Upper lobe of left lung (tissue), 6 donors: ENCODE results near the gene ASTN1. TPM values are rescaled to one million over a fixed set of nuclear protein-coding genes. Genes with fewer than 3 reads are reported as not detected.

Experiments
- ATAC-seq, 2 donors: fragments of 200-7000 bp; cut with Tn5 transposase; one replicate each; pipeline ENCODE4 v1.9.1; 2022; ENCODE audit warnings: mild to moderate bottlenecking in 2 of 2, moderate library complexity in 2 of 2; ENCODE audit not compliant: low FRiP score in 2 of 2
- DNase-seq, 2 donors: peaks; one replicate each; pipeline ENCODE4 v3.0.0-alpha.2; 2019 to 2020
- H3K27ac ChIP-seq, 4 donors: fragments of 200-600 bp; sonication (generic); one replicate each; pipeline ENCODE4 v1.5.1; 2016 to 2019
- H3K27me3 ChIP-seq, 4 donors: fragments of 200-600 bp; sonication (generic); one replicate each; pipeline ENCODE4 v1.5.1; 2017 to 2019
- H3K36me3 ChIP-seq, 4 donors: fragments of 200-600 bp; sonication (generic); one replicate each; pipeline ENCODE4 v1.5.1; 2016 to 2019
- H3K4me1 ChIP-seq, 4 donors: fragments of 200-600 bp; sonication (generic); one replicate each; pipeline ENCODE4 v1.5.1; 2018 to 2019
- H3K4me3 ChIP-seq, 4 donors: fragments of 200-600 bp; sonication (generic); one replicate each; pipeline ENCODE4 v1.5.1; 2017 to 2019; ENCODE audit warnings: mild to moderate bottlenecking in 2 of 4, moderate library complexity in 1 of 4
- H3K9me3 ChIP-seq, 4 donors: fragments of 200-600 bp; sonication (generic); one replicate each; pipeline ENCODE4 v1.5.1; 2018 to 2019
- EP300 ChIP-seq, 4 donors: sonication (generic); formaldehyde crosslinking; IDR thresholded peaks; one replicate each; pipeline ENCODE4 v1.5.1; 2017; ENCODE audit warnings: antibody characterized with exemption in 4 of 4, control low read depth in 2 of 4
- POLR2A ChIP-seq, 4 donors: fragments of 450-650 bp; IDR thresholded peaks; one replicate each; pipeline ENCODE4 v1.5.1; 2016 to 2017; ENCODE audit warnings: antibody characterized with exemption in 4 of 4, mild to moderate bottlenecking in 2 of 4
- POLR2AphosphoS5 ChIP-seq, 2 donors: sonication (generic); formaldehyde crosslinking; IDR thresholded peaks; one replicate each; pipeline ENCODE4 v1.5.1; 2017; ENCODE audit warnings: antibody characterized with exemption in 2 of 2
- WGBS, 2 donors: methylation state at CpG; one replicate each; pipeline ENCODE4 v1.1.5; 2017 to 2018; 5-methylcytosine and 5-hydroxymethylcytosine counted together
- total RNA-seq, 6 donors: library from RNA; depleted of rRNA in 4 of 6; stranded (reverse); fragments of >200 nt in 4 of 6; gene quantifications; one replicate each; pipeline versions ENCODE4 v1.1.0 to v1.2.1, GENCODE V29; 2016 to 2021
- TF ChIP-seq, protein P1 (sequence below), 6 experiments: fragments of 450-650 bp in 4 of 6; fragments of 200-600 bp in 2 of 6; sonication (generic) in 2 of 6; IDR thresholded peaks; one replicate each; pipeline ENCODE4 v1.5.1; 2016 to 2019; ENCODE audit warnings: antibody characterized with exemption in 6 of 6
- donor health status: DM: no; HTN: no; CAD: no; lungs with moderate emphysema.
- donor health status: DM: no; HTN: yes; CAD: no; lungs with severe emphysema.

ASTN1 gene
- total RNA-seq = 1 to 10 TPM in 1 of 6 donors, under 1 TPM in 3, not detected in 2; 0.15 to 1.0 (median 0.32) TPM

DNA sequence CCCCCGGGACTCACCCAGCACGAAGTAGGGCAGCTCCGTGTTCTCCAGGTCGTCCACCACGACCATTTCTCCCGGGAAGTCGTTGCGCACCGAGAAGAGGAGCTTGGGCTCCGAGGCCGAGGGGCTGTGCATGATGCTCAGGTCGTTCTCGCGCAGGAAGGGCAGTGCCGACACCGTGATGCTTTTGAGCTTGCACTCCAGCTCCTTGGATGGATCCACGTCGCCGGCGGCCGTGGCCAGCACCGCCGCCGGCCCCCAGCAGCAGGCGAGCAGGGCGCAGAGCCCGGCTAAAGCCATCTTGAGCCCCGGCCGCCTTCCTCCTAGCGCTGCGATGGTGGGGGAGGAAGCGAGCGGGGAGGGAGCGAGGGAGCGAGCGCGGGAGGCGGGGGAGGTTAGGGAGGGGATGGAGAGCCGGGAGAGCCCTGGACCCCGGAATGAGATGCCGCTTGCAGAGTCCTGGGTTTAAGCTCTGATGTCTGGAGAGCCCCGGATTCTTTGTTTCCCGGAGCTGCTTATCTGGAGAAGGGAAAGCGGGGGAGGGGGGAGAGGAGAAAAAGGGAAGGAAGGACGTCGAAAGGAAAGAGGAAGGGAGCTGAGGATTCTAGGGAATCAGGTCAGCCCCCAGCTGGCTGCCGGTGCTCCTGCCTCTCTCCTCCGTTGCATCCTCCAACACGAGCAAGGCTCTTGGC, at the start of gene ASTN1:
ASTN1 (minus strand) TSS at position 333 of the 689 bp plus-strand sequence; CDS start at position 297, 36 bp downstream.
- H3K27ac ChIP-seq = no peak within 1 kb of the TSS
- ATAC-seq (peak in 1 of 2 donors; percentile 28), DNase-seq (peak in 1 of 2 donors; percentile 45)
- WGBS, 2 donors = 2 to 4% methylated on average over 22 to 30 of the region's 49 CpGs
- no peaks in the 10 kb centered on the region for H3K36me3 ChIP-seq
- no peaks in the 10 kb centered on the region for H3K9me3 ChIP-seq
- H3K4me3 ChIP-seq = peak within 1 kb of the TSS in 2 of 4 donors; percentile 20 to 25
- TF ChIP-seq POLR2A (IDR thresholded peaks at IDR 0.05) = no peak
- TF ChIP-seq, protein P1, sequence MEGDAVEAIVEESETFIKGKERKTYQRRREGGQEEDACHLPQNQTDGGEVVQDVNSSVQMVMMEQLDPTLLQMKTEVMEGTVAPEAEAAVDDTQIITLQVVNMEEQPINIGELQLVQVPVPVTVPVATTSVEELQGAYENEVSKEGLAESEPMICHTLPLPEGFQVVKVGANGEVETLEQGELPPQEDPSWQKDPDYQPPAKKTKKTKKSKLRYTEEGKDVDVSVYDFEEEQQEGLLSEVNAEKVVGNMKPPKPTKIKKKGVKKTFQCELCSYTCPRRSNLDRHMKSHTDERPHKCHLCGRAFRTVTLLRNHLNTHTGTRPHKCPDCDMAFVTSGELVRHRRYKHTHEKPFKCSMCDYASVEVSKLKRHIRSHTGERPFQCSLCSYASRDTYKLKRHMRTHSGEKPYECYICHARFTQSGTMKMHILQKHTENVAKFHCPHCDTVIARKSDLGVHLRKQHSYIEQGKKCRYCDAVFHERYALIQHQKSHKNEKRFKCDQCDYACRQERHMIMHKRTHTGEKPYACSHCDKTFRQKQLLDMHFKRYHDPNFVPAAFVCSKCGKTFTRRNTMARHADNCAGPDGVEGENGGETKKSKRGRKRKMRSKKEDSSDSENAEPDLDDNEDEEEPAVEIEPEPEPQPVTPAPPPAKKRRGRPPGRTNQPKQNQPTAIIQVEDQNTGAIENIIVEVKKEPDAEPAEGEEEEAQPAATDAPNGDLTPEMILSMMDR (IDR thresholded peaks at IDR 0.05) = no peak
- no peak for TF ChIP-seq EP300 (IDR thresholded peaks at IDR 0.05)
- TF ChIP-seq POLR2AphosphoS5 (IDR thresholded peaks at IDR 0.05) = no peak
- peaks cover 0 to 15% (median 6%) of the 10 kb centered on the region in 4 donors for H3K27me3 ChIP-seq
- H3K4me1 ChIP-seq = peaks cover 4 to 12% (median 6%) of the 10 kb centered on the region in 4 donors

DNA sequence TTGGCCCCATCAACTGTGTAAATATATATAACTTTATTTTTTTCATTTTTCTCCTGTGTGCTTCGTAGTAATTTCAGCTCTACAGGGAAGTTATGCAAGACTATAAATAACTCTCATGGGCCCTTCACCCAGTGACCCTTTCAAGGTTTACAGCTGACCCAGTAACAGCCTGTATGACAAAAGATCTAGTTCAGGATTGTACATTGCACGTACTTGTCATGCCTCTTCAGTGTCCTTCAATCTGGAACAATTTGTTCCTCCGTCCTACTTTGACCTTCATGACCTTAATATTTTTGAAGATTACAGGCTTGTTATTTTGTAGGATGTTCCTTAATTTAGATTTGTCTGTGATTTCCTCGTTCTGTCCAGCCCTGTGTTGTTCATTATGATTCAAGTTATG, 46.7 kb upstream of the ASTN1 start:
- Histone ChIP-seq H3K9me3 (no peaks in the 10 kb centered on the region), H3K4me1 (no peaks in the 10 kb centered on the region), H3K36me3 (no peaks in the 10 kb centered on the region), H3K27ac (no peak overlapping the region), H3K4me3 (no peak overlapping the region), H3K27me3 (no peaks in the 10 kb centered on the region)
- WGBS, 2 donors = 28 to 39% methylated on average over 4 of the region's 4 CpGs
- TF ChIP-seq POLR2AphosphoS5 (IDR thresholded peaks at IDR 0.05) = peak in 1 of 2 donors; percentile 81
- TF ChIP-seq, protein P1 (IDR thresholded peaks at IDR 0.05) = no peak
- no peak for TF ChIP-seq POLR2A (IDR thresholded peaks at IDR 0.05)
- peak in 2 of 4 donors; percentile 73 to 89 for TF ChIP-seq EP300 (IDR thresholded peaks at IDR 0.05)
- ATAC-seq (peak in 1 of 2 donors; percentile 49), DNase-seq (peak in 1 of 2 donors; percentile 24)

DNA sequence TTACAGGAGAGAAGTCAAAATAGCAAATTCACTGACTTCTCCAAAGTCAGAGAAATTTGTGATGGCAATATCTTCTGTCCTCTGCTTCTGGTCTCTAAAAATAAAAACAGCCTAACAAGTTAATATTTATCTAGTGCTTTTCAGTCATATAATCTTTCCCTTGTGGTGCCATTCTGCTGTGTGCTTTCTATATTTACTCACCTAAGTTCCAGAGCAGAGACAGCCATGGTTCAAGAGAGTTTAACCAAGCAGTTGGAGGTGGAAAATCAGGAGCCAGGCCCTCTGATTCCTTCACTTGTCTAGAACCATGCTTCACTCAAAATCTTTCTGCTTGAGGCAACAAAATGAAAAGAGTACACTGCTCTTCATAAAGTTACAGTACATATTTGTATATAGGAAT, 45.6 kb upstream of the ASTN1 start:
- TF ChIP-seq, protein P1 (IDR thresholded peaks at IDR 0.05) = no peak
- TF ChIP-seq EP300 (IDR thresholded peaks at IDR 0.05) (no peak), POLR2AphosphoS5 (IDR thresholded peaks at IDR 0.05) (no peak), POLR2A (IDR thresholded peaks at IDR 0.05) (no peak)
- no peaks in the 10 kb centered on the region for H3K4me1 ChIP-seq
- ATAC-seq (no peak), DNase-seq (no peak)
- no peak overlapping the region for H3K27ac ChIP-seq
- H3K36me3 ChIP-seq = no peaks in the 10 kb centered on the region
- H3K9me3 ChIP-seq = no peaks in the 10 kb centered on the region
- no peaks in the 10 kb centered on the region for H3K27me3 ChIP-seq
- H3K4me3 ChIP-seq = no peak overlapping the region

DNA sequence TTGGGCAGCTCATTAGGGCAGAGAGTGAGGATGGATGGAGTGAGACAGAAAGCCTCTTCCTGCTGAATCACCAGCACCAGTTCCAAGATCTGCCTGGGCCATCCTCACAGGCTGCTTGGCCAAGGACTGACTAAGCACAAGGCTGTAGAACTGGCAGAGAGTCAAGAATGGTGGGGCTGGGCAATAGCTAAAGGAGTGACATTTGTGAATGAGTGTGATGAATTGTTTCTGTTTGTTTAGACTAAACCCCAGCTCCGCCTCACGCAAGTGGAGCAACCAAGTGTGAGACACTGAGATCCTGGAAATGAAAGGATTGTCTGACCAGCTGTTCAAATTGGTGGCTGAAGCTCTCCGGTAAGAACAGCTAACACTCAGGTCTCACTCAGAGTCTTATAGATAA, 44.8 kb upstream of the ASTN1 start:
- TF ChIP-seq POLR2A (IDR thresholded peaks at IDR 0.05) (no peak), EP300 (IDR thresholded peaks at IDR 0.05) (peak in 1 of 4 donors; percentile 39), POLR2AphosphoS5 (IDR thresholded peaks at IDR 0.05) (peak; percentile 71 to 74)
- TF ChIP-seq, protein P1 (IDR thresholded peaks at IDR 0.05) = no peak
- 46 to 51% methylated on average over 3 of the region's 3 CpGs for WGBS, 2 donors
- DNase-seq = peak in 1 of 2 donors; percentile 59
- Histone ChIP-seq H3K4me1 (no peaks in the 10 kb centered on the region), H3K27ac (no peak overlapping the region), H3K36me3 (no peaks in the 10 kb centered on the region), H3K4me3 (no peak overlapping the region), H3K27me3 (no peaks in the 10 kb centered on the region), H3K9me3 (no peaks in the 10 kb centered on the region)
- ATAC-seq = peak; percentile 80 to 84
